Hepatocyte (in vitro differentiated cells): ENCODE data around the gene SLC39A1. TPM values are rescaled to one million over a fixed set of nuclear protein-coding genes. Genes with fewer than 3 reads are reported as not detected.

Source experiments
- DNase-seq: peaks from one replicate; pipeline ENCODE4 v3.0.0-alpha.2; 2016; ENCODE audit warnings: low spot score
- H2AFZ ChIP-seq: fragments of 200-600 bp; sonication (generic); 2 replicates; pipeline ENCODE4 v1.6.0; 2016; ENCODE audit warnings: antibody characterized with exemption, mild to moderate bottlenecking
- H3K27ac ChIP-seq: fragments of 200-600 bp; sonication (generic); 2 replicates; pipeline ENCODE4 v1.5.1; 2016; ENCODE audit warnings: mild to moderate bottlenecking
- H3K27me3 ChIP-seq: fragments of 200-600 bp; sonication (generic); 2 replicates; pipeline ENCODE4 v1.6.1; 2016
- H3K36me3 ChIP-seq: fragments of 200-600 bp; sonication (generic); replicated peaks from 2 replicates; pipeline ENCODE4 v1.5.1; 2016; ENCODE audit warnings: low read depth; ENCODE audit not compliant: insufficient read depth
- H3K4me1 ChIP-seq: fragments of 200-600 bp; sonication (generic); 2 replicates; pipeline ENCODE4 v1.5.1; 2016; ENCODE audit warnings: mild to moderate bottlenecking, moderate library complexity; ENCODE audit not compliant: insufficient read depth
- H3K4me2 ChIP-seq: fragments of 200-600 bp; sonication (generic); 2 replicates; pipeline ENCODE4 v1.6.0; 2016
- H3K4me3 ChIP-seq: fragments of 200-600 bp; sonication (generic); 2 replicates; pipeline ENCODE4 v1.5.1; 2016; ENCODE audit warnings: mild to moderate bottlenecking
- H3K79me2 ChIP-seq: fragments of 200-600 bp; sonication (generic); 2 replicates; pipeline ENCODE4 v1.6.0; 2017; ENCODE audit warnings: mild to moderate bottlenecking
- H3K9me2 ChIP-seq: fragments of 200-600 bp; sonication (generic); replicated peaks from 2 replicates; pipeline ENCODE4 v1.6.0; 2017; ENCODE audit warnings: mild to moderate bottlenecking; ENCODE audit not compliant: insufficient read depth
- H3K9me3 ChIP-seq: fragments of 200-600 bp; sonication (generic); 2 replicates; pipeline ENCODE4 v1.5.1; 2016; ENCODE audit warnings: low read depth, mild to moderate bottlenecking
- H4K20me1 ChIP-seq: fragments of 200-600 bp; sonication (generic); 2 replicates; pipeline ENCODE4 v1.6.0; 2016; ENCODE audit warnings: mild to moderate bottlenecking; ENCODE audit not compliant: insufficient read depth, poor library complexity, severe bottlenecking
- EZH2 ChIP-seq: fragments of 200-600 bp; sonication (generic); IDR thresholded peaks from 2 replicates; pipeline ENCODE4 v1.6.1; 2016; ENCODE audit warnings: antibody characterized with exemption, mild to moderate bottlenecking, borderline replicate concordance
- EZH2phosphoT487 ChIP-seq: fragments of 200-600 bp; sonication (generic); IDR thresholded peaks from one replicate; pipeline ENCODE4 v1.6.1; 2018; ENCODE audit warnings: antibody characterized with exemption, mild to moderate bottlenecking, low read depth, moderate library complexity; ENCODE audit not compliant: unreplicated experiment, severe bottlenecking
- WGBS: methylation state at CpG from one replicate; pipeline ENCODE4 v1.1.6; 2016; ENCODE audit warnings: low lambda C conversion rate; ENCODE audit errors: missing lambda C conversion rate; 5-methylcytosine and 5-hydroxymethylcytosine counted together
- polyA plus RNA-seq: library from polyadenylated mRNA; unstranded; fragments of >200 nt; fragmentation: Nextera tagmentation; extraction: Ambion mirVana; gene quantifications from 2 replicates; pipeline ENCODE4 v1.2.1, GENCODE V29; 2016
- total RNA-seq: library from RNA; depleted of rRNA; stranded (reverse); fragments of >200 nt; gene quantifications from 2 replicates; pipeline ENCODE4 v1.2.3, GENCODE V29; 2014
- TF ChIP-seq, protein P1 (sequence below): fragments of 200-600 bp; sonication (generic); IDR thresholded peaks from 2 replicates; pipeline ENCODE4 v1.5.1; 2016; ENCODE audit warnings: antibody characterized with exemption, mild to moderate bottlenecking; ENCODE audit not compliant: poor library complexity

SLC39A1 gene
- total and polyA plus RNA-seq, 2 experiments from 2014 or later, result 158 to 163 TPM

DNA sequence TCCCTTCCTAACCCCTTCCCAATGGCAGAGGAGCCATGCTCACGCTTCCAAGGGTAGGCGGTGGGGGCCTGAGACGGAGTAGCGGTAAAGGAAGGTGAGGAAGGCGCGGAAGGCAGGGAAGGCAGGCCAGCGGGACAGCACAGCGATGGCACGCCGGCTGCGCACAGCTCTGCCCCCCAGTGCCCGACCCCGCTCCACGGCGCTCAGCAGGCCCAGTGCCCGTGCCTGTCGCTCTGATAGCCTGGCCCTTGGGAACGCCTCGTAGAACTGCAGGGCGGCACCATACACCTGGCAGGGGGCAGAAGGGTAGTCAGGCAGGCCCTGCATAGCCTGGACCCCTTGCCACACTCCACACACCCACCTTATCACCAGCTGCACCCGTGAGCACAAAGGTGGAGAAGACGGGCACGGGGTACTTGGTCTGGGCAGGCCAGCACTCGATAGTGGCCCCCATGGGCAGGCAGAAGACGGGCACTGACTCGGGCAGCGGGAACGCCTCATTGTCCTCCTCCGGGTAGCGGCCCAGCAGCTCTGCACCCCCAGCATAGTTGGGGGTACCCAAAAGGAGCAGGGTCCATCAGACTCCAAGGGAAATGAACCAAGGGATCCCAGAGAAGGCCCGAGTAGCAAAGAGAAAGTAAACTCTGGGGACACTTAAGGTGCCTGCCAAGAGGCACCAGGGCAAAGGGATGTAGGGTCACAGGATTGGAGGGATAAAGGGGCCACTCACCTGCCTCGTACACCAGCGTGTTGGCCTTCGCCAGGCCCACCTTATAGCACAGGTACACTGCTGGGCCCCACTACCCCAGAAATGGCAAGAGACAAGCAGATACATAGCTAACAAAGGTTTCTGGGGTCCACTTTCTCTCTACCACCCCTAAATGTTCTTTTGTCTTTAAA lies 21.3 kb downstream of the SLC39A1 start:
- Histone ChIP-seq H3K9me2 (no peaks in the 10 kb centered on the region), H3K27ac (no peak overlapping the region), H2AFZ (no peak overlapping the region), H3K36me3 (no peaks in the 10 kb centered on the region), H3K4me2 (no peak overlapping the region), H4K20me1 (peaks cover 3% of the 10 kb centered on the region), H3K9me3 (no peaks in the 10 kb centered on the region), H3K4me1 (peaks cover 7% of the 10 kb centered on the region), H3K27me3 (no peaks in the 10 kb centered on the region), H3K79me2 (peaks cover 27% of the 10 kb centered on the region), H3K4me3 (no peak overlapping the region)
- TF ChIP-seq EZH2phosphoT487 (no peak), EZH2 (no peak)
- TF ChIP-seq, protein P1, sequence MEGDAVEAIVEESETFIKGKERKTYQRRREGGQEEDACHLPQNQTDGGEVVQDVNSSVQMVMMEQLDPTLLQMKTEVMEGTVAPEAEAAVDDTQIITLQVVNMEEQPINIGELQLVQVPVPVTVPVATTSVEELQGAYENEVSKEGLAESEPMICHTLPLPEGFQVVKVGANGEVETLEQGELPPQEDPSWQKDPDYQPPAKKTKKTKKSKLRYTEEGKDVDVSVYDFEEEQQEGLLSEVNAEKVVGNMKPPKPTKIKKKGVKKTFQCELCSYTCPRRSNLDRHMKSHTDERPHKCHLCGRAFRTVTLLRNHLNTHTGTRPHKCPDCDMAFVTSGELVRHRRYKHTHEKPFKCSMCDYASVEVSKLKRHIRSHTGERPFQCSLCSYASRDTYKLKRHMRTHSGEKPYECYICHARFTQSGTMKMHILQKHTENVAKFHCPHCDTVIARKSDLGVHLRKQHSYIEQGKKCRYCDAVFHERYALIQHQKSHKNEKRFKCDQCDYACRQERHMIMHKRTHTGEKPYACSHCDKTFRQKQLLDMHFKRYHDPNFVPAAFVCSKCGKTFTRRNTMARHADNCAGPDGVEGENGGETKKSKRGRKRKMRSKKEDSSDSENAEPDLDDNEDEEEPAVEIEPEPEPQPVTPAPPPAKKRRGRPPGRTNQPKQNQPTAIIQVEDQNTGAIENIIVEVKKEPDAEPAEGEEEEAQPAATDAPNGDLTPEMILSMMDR, result no peak
- 98% methylated on average over 33 of the region's 34 CpGs for WGBS
- no peak for DNase-seq

DNA sequence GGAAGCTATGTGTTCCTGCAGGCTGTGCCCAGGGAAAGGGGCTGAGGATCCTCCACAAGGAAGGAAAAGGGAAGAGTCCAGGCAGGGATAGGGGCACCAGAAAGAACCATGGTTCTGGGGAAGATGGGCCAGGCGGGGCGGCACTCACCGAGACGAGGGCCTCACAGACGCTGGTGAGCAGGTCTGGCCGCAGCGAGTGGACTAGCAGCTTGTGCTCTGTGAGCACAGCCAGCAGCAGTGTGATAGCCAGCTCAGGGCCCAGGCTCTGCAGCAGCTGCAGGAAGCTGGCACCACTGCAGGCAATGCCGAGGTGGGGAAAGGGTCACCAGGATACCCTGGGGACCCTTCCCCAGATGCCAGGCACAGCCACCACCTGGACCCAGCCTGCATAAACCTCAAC lies 22.6 kb downstream of the SLC39A1 start:
- Histone ChIP-seq H3K27me3 (no peaks in the 10 kb centered on the region), H3K4me1 (peaks cover 7% of the 10 kb centered on the region), H3K9me3 (no peaks in the 10 kb centered on the region), H3K4me2 (no peak overlapping the region), H2AFZ (no peak overlapping the region), H3K27ac (no peak overlapping the region), H3K9me2 (no peaks in the 10 kb centered on the region), H3K4me3 (no peak overlapping the region), H3K36me3 (no peaks in the 10 kb centered on the region), H4K20me1 (peaks cover 3% of the 10 kb centered on the region), H3K79me2 (peaks cover 26% of the 10 kb centered on the region)
- 97% methylated on average over 8 of the region's 8 CpGs for WGBS
- TF ChIP-seq EZH2phosphoT487, result no peak
- TF ChIP-seq EZH2, result no peak
- TF ChIP-seq, protein P1, result no peak
- DNase-seq, result no peak

DNA sequence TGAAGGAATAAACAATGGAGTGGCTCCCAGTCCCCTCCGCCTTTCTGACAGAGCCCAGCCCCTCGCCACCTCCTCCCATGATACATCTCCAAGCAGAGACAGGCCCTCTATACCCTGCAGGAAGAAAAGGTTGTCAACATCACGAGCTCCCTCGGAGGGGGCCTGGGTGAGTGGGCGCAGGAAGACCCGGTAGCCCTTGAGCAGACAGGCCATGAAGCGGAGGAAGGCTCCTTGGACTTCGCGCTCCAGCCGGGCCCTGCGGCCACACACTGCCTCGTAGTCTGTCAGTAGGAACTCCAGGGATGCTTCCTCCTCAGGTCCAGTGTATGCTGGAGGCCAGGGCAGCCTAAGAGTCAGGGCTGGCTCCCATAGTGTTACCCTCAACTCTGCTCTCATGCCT lies 23.9 kb downstream of the SLC39A1 start:
- DNase-seq, result no peak
- TF ChIP-seq, protein P1, result no peak
- no peak for TF ChIP-seq EZH2
- TF ChIP-seq EZH2phosphoT487, result no peak
- Histone ChIP-seq H3K4me2 (no peak overlapping the region), H4K20me1 (no peaks in the 10 kb centered on the region), H3K4me3 (no peak overlapping the region), H3K4me1 (no peaks in the 10 kb centered on the region), H3K79me2 (peaks cover 13% of the 10 kb centered on the region), H2AFZ (no peak overlapping the region), H3K9me3 (no peaks in the 10 kb centered on the region), H3K36me3 (no peaks in the 10 kb centered on the region), H3K9me2 (no peaks in the 10 kb centered on the region), H3K27ac (no peak overlapping the region), H3K27me3 (no peaks in the 10 kb centered on the region)
- 97% methylated on average over 11 of the region's 12 CpGs for WGBS
